ENCODE data around the gene ZNF710.

The ZNF710 gene

DNA sequence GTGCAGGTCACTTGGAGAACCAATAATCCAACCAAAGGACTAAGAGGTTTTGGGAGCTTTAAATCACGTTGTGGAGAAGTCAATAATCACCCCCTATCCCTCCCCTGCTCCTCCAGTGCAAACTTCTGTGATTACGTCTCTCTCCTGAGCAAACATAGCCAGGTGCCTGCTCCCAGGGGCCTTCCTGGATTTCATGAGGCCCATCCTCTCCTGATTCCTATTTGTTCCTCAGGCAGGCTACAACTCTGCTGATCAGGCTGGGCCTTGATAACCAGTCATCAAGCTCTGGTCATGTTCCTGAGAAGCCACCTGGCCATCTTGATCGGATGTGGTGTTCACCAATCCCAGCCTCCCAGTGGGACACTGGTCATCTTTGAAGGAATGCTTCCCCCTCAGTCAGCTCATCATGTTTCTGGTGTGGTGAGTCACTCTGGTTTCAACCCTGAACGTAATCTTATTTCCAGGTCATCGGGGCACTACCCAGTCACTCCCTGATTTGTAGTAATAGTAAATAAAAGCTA is 2.9 kb upstream of the ZNF710 start:
- no peak for DNase-seq

DNA sequence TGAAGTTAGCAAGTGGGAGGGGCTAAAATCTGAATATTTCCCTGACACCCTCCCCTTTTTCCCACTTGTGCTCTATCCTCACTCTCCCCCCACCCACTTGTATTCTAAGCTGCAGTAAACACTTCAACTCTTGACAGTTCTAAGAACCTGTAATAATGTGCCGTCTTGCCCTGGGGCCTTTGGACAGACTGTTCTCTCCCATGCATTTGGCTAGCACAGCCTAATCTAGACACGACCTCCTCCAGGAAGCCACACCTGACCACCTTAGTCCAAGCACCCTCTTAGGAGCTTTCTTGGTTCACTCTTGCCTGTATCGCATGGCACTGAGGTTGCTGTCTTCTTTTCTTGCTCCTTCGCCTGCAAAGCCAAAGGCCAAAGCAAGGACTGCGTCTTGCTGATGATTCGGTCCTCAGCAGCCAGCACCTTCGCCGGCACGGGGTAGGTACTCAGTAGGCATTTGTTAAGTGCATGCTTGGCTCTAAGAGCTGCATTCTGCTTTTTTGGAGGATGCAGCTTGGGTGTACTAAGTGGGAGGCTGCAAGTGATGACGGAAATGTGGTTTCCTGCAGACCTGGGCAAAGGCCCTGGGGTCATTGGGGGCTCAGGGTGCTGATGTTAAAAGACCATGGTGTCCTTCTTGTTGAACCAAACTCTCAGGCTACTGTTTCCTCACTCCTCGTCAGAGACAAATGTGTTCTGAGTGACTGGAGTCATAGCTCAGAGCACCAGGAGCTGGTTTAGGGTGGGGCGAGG is 2.0 kb upstream of the ZNF710 start:
- DNase-seq = no peak

DNA sequence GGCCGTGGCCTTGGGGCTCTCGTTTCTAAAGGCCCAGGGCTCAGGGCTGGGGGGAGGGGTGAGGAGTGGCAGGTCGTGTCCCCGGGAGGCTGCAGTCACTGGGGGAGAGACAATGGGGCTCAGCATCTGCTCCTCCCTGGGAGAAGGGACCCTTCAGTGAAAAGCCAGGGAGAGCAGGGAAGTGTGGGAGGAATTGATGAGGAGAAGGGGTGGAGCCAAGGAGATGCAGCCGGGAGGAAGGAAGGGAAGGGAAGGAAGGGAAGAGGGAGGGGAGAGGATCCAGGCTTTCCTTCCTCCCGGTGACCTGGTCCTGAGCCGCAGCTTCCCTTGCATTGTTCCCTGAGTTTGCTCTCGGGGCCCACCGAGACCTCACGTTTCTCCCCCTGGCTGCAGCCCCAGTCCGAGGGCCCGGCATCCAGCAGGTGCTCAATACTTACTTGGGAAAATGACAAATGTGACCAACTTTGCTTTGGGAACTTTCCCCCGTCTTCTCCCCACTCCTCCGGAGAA is 1.4 kb upstream of the ZNF710 start:
- no peak for DNase-seq

DNA sequence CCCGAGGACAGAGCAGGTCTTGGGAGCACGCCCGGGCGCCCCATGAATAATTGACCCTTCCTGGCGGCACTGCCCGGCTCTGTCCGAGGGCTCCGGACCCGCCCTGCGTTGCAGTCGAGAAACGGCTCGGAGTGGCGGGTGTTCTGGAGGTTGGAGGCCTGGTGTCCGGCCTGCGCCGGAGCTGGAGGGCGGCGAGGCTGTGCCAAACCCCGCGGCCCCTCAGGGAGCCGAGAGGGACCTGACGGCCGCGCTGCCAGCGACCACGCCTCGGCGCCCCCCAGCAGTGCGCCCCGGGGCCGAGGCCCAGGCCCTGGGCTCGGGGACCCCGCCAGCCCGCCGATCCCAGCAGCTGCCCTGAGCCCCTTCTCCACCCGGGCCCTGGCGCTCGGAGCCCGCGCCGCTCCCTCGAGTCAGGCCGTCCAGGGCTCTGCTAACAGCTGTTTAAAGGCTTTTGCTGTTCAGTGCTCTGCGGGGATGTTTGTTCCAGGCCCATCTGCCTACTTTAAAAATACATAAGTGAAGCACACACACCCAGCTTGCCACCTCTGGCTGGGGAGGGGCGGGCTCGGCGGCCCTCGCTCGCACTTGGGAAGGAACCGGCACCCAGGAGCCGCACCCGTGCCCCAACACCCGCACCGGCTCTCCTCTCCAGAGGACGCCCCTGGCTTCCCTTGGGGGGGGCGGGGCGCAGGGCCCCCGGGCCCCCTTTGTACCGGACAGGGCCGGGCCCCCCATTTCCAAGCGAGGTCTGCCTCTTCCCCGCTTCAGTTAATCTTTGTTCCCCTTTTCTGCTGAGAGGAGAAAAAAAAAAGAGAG is 730 bp upstream of the ZNF710 start:
- DNase-seq = no peak

DNA sequence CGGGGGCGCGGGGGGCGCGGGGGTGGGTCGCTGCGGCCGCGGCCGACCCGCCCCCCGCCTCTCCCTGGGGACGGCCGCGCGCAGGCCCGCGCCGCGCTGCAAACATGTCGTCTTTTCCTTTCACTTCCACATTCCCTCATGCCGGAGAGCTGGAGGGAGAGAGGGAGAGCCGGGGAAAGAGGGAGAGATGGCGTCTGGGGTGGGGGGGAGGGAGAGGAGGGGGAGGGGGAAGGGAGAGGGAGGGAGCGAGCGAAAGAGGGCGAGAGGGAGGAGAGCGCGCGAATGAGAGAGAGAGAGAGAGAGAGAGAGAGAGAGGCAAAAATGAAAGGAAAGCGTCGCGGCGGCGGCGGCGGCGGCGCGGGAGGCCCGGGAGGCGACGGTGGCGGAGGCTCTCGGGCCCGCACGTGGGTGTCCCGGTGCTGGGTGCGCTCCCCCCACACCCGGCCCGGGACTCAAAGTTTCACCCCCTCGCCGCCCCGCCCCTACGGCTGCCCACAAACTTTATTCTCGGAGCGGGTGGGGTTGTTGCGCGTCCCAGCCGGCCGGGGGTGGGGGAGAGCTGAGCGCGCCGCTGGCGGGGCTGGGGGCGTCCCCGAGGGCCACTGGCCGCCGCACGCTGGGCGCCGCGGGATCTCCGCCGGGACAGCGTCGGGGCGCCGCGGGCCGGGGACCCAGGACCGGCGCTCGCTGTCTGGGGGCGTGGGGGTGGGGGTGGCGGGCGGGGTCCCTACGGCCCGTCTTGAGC is 731 bp downstream of the ZNF710 start:
- DNase-seq = peak; percentile 61

DNA sequence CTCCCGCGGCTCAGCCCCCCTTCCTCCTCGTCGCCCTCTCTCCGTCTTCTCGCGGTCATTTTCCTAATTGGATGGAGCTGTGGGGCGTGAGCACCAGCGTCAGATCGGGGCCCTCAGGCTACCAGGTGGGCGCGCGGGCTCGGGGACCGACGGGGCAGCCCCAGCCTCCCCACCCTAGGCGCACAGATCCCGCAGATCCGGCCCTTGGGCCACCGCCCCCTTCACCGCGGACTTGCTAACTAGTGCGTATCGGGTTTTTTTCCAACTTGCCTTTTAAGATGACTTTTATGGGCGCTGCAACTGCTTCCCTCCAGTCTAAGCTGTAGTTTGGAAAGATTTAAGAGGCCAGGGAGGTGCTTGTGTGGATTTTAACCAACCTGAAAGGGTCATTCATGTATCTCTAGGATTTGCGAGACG is 1.3 kb downstream of the ZNF710 start:
- peak; percentile 37 for DNase-seq

DNA sequence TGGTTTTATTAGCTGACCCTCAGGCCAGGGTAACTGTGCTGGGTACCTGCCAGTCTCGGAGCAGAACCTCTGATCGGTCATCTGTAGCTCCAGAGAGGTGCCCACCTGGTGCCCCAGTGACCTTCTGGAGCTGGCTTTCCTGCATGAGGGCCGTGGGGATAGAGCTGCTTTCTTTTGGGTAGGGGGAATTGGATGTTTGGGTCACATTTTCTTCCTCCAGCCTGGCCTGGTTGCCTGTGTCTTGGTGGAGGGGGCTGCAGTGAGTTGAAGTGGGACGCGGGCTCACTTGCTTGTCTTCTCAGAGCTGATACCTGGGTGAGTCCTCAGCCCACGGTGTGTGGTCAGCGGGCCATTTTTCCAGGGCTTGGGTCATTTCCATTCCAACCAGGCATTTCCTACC is 2.6 kb downstream of the ZNF710 start:
- DNase-seq = no peak

DNA sequence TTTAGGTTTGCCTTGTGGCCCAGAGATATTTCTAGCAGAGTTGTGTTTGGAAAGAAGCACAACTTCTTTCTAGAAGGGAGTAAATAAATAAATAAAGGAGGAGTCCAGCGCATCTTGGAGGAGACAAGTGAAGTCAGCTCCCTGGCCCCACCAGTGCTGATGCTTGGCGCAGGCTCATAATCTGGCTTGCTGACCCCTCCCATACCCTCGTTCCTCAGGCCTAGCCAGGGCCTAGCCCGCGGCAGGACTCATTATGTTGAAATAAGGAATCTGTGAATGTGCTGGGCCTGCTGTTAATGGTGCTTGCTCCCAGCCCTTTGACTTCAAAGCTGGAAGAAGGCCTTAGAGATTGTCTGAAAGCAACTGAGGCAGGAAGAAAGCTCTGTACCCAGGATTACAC is 3.1 kb downstream of the ZNF710 start:
- DNase-seq = no peak

DNA sequence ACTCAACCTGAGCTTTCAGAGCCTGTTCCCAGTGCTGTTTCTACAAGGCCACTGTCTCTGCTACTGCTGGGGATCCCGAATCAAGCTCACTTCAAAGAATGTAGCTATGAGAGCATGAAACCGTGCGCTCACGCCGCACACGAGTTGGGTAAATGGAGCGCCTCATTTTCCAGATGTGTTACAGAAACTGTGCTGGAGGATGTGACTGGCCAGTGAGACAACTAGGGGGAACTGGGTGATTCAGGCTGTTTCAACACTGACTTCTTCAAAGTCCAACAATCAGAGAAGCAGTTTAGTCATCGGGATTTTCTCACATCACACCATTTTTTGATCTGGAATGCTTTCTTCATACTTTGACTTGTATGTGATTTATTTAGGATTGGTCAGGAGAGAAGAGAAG is 3.5 kb downstream of the ZNF710 start:
- DNase-seq = peak; percentile 24

DNA sequence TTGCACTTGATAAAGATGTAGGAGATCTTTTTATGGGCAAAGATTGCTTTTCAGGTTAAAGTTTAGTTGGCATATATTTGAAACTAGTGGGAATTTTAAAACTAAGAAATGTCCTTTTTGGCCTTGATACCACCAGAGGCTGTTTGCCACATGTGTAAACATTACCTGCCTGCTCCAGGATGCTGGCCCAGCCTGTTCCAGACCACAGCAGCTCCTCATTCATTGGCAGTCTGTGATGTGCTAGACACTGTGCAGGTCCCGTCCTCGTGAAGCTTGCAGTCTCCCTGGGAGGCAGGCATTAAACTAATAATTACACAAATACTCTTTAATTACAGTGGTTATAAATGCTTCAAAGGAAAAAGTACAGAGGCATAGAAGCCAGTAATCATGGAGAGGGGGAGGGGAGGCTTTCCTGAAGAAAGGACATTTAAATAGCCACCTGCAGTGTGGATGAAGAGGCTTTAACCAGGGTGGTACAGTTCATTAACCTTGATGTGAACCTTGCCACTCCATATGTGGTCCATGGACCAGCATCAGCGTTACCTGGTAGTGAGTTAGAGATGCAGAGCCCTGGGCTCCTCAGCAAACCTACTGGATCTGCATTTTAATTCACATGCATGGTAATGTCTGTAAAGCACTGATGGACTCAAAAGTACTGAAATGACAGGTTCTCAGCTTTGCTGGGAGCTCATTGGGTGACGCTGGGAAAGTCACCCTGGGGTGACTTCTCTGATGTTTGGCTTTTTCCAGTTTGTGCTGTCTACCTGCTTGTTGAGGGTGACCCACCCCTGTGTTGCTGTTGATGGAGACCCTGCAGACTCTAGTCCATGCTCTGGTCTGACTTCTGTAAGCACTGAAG is 5.3 kb downstream of the ZNF710 start:
- peak; percentile 73 for DNase-seq

DNA sequence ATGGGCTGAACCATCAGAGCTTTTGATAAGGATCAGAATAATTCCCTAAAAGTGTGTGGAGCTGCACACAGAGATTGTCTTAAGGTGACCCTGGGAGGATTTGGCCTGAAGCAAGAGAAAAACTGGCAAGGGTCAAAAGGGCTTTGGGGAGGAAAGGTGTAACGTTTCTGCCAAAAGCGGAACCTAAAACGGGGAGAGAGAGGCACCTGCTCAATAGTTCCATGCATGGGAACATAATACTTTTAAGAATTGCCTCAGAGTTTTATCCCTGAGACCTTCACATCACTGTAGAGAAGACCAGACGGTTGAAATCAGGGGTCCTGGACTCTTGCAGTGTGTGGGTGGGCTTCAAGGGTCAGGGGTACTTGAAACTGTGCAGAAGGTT is 5.9 kb downstream of the ZNF710 start:
- no peak for DNase-seq

DNA sequence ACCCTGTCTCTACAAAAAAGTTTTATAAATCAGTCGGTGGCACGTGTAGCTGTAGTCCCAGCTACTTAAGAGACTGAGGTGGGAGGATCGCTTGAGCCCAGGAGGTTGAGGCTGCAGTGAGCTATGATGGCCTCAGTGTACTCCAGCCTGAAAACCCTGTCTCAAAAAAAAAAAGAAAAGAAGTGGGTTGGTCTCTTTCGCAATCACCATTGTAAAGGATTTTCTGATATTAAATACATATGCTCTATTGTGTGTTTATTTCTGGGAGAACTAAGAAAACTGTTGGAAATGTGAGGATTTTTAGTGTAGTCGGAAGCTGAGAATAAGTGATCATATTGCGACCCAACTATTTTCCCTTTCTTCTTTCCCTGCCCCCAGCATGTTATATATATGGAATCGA is 7.5 kb downstream of the ZNF710 start:
- DNase-seq = no peak

DNA sequence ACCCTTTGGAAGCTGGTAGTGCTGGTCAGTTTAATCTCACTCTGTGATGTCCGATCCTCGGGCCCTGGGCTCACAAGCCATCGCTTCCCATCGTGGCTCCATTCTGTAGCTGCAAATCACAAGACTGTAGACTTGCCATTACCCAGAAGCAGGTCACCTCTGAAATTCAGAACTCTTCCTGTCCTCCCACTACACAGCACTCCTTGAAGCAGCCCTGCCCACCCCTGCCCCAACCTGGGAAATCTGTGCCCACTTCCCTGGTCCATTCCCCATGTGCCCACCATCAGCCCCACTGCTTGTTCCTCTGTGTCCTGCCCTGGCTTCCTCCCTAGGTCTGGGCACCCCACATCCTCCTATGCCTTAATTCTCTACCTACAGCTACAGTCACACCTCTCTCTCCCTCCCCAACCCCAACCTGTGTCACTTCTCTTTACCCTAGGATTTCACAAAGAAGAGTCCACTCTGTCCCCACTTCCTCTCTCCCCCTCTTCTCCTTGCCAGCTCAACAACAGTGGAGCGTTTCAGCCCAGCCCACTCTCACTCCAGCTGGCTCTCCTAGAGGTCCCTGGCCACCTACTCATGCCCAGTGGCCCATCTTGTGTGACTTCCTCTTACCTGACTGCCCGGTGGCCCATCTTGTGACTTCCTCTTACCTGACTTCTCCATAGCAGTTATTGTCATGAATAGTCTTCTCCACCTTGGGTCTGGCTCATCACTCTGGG is 8.3 kb downstream of the ZNF710 start:
- no peak for DNase-seq

DNA sequence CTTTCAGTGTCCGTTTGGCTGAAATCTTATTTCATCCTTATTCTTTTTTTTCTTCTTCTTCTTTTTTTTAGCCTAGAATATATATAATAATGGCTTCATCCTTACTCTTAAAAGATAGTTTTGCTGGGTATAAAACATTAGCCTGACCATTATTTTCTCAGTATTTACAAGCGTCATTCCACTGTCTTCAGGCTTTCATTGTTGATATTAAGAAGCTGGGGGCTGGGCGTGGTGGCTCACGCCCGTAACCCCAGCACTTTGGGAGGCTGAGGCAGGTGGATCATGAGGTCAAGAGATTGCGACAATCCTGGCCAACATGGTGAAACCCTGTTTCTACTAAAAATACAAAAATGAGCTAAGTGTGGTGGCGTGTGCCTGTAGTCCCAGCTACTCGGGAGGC is 10.6 kb downstream of the ZNF710 start:
- DNase-seq = no peak

DNA sequence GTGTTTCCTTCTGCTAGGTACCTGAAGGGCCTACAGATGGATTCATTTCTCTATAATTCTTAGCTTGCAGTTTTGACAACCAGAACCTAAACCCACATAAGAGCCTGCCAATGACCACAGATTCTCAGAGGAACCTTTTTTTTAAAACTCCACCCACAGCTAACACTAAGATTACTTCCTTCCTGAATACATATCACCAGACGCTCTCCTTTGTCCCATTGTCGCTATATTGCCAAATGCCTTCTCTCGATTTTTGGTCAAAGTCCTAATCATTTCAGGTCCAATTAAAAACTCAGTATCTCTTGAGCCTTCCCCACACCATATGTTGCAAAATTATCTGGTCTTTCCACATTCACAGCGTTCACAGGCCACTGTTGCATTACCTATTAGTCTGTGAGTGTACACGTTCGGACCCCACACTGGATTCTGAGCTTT is 12.4 kb downstream of the ZNF710 start:
- DNase-seq = peak; percentile 31

DNA sequence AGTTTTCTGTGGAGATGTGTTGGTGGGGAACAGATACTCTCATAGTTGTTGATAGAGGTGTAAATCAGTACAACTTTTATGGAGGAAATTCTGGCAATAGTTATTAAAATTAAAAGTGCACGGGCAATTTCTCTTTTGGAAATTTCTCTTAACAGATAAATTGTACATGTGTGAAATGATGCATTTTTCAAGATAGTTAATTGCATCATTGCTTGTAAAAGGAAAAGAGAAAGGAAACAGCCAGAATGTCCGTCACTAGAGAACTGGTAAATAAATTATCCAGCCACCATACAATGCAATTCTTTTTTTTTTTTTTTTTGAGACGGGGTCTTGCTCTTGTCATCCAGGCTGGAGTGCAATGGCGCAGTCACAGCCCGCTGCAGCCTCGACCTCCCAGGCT is 14.2 kb downstream of the ZNF710 start:
- DNase-seq = no peak

DNA sequence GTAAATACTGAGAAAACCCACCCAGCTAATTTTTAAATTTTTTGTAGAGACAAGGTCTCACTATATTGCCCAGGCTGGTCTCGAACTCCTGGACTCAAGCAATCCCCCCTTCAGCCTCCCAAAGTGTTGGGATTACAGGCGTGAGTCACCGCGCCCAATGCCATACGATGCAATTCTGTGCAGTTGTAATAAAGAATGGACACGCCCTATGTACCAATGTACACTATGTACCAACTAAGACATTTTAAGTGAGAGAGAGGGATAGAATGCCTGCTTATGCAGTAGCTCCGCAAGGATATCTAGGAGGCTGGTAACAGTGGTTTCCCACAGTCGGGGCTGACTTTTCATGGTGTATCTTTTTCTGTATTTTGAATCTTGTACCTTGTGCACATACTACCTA is 14.6 kb downstream of the ZNF710 start:
- no peak for DNase-seq

DNA sequence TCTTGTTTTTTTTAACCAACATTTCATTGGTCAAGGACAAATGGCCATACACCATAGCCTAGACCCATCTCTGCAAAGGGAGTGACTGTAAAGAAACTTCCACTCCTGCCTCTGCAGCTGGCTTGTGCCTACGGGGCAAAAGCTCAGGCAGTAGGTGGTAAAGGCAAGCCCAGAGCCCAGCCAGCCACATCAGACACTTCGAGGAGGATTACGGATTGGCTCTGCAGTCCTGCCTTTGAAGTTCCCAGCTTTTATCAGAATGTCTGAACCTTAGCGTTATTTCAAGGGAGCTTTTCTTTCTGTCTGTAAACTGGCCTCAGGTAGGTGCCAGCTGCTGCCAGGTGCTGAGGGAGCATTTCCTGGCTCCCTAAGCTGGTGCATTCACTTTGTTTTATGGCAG is 15.6 kb downstream of the ZNF710 start:
- no peak for DNase-seq

DNA sequence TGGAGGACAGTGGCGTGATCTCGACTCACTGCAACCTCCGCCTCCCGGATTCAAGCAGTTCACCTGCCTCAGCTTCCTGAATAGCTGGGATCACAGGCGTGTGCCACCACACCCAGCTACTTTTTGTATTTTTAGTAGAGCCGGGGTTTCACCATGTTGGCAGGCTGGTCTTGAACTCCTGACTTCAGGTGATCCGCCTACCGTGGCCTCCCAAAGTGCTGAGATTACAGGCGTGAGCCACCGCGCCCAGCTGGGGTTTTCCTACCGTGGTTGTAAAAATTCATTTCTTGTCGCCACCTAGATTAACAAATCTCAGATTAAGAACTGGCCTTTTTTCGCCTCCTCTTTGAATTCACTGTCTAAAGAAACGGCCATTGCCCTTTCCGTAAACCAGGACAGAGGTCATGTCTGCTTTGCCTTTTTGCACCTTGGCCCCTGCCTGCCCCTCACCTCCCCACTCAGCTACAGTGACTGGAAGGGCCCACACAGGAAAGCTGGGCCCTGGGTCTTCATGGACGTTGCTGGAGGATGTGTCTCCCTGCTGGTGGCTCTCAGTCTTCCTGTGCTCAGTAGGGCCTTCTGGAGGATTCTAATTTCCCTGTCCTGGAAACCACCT is 17.2 kb downstream of the ZNF710 start:
- DNase-seq = no peak

DNA sequence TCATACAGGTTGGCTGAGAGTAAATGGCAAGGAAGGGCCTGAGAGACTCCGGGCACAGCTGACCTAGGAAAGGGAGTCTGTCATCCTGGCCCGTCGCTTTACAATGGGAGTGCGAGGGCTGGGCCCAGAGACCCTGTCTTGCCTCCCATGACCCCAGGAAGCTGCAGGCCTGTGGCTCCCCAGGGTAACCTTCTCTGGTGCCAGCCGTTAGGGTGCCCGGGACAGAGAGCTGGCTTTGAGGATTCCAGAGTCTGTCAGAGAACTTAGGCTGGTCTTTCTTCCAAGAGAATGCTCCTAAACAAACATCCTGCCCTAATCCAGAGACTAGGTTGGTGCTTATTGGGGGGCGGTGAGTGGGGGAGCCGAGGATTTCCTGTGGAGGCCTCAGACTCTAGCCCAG is 18.5 kb downstream of the ZNF710 start:
- no peak for DNase-seq
